OCI-LY1 (cell line): ENCODE data around the gene ADAMTSL3.

Source experiments
- H2AFZ ChIP-seq: fragments of 200-600 bp; sonication (generic), shearing (Covaris generic); 2 replicates; pipeline ENCODE4 v1.6.0; 2014; ENCODE audit warnings: antibody characterized with exemption, mild to moderate bottlenecking, low read length
- H3F3A ChIP-seq: fragments of 200-600 bp; sonication (generic), shearing (Covaris generic); 2 replicates; pipeline ENCODE4 v1.6.0; 2014; ENCODE audit warnings: mild to moderate bottlenecking, antibody characterized with exemption, low read length, moderate library complexity; ENCODE audit not compliant: insufficient read depth
- H3K27ac ChIP-seq: fragments of 200-600 bp; sonication (generic); 2 replicates; pipeline ENCODE4 v1.5.1; 2014; ENCODE audit warnings: low read length, mixed run types, mild to moderate bottlenecking, low read depth; ENCODE audit not compliant: poor library complexity, severe bottlenecking
- H3K27me3 ChIP-seq: fragments of 200-600 bp; sonication (generic); 2 replicates; pipeline ENCODE4 v1.6.0; 2014; ENCODE audit warnings: antibody characterized with exemption, mild to moderate bottlenecking, low read length, moderate library complexity; ENCODE audit not compliant: insufficient read depth
- H3K36me3 ChIP-seq: fragments of 200-600 bp; sonication (generic); 2 replicates; pipeline ENCODE4 v1.6.1; 2014; ENCODE audit warnings: mild to moderate bottlenecking, antibody characterized with exemption, low read length, moderate library complexity, mixed read lengths; ENCODE audit not compliant: insufficient read depth
- H3K4me1 ChIP-seq: fragments of 200-600 bp; sonication (generic); 2 replicates; pipeline ENCODE4 v1.5.1; 2014; ENCODE audit warnings: mild to moderate bottlenecking, low read length, moderate library complexity; ENCODE audit not compliant: insufficient read depth, severe bottlenecking
- H3K4me2 ChIP-seq: fragments of 200-600 bp; sonication (generic), shearing (Covaris generic); 2 replicates; pipeline ENCODE4 v1.6.1; 2014; ENCODE audit warnings: low read length
- H3K4me3 ChIP-seq: fragments of 200-600 bp; sonication (generic); 2 replicates; pipeline ENCODE4 v1.5.1; 2014; ENCODE audit warnings: low read length, low read depth, mild to moderate bottlenecking, mixed read lengths; ENCODE audit not compliant: poor library complexity, severe bottlenecking
- H3K79me2 ChIP-seq: fragments of 200-600 bp; shearing (Covaris generic); 2 replicates; pipeline ENCODE4 v1.6.1; 2016; ENCODE audit warnings: mixed run types, low read length, mixed read lengths; ENCODE audit not compliant: insufficient read depth
- H3K9ac ChIP-seq: fragments of 200-600 bp; sonication (generic), shearing (Covaris generic); 2 replicates; pipeline ENCODE4 v1.6.1; 2014; ENCODE audit warnings: mild to moderate bottlenecking, low read length, mixed read lengths
- H3K9me2 ChIP-seq: fragments of 200-600 bp; sonication (generic), shearing (Covaris generic); 2 replicates; pipeline ENCODE4 v1.6.1; 2014; ENCODE audit warnings: low read depth, mild to moderate bottlenecking, low read length, mixed read lengths
- H3K9me3 ChIP-seq: fragments of 200-600 bp; shearing (Covaris generic); 2 replicates; pipeline ENCODE4 v1.6.1; 2014; ENCODE audit warnings: low read length, mixed read lengths
- H4K20me1 ChIP-seq: fragments of 200-600 bp; sonication (generic), shearing (Covaris generic); 2 replicates; pipeline ENCODE4 v1.6.0; 2016; ENCODE audit warnings: mild to moderate bottlenecking, low read length; ENCODE audit not compliant: insufficient read depth
- EZH2 ChIP-seq: fragments of 200-600 bp; sonication (generic), shearing (Covaris generic); IDR thresholded peaks from 2 replicates; pipeline ENCODE4 v1.8.0; 2017; ENCODE audit warnings: borderline replicate concordance, mixed run types, mild to moderate bottlenecking, antibody characterized with exemption, low read length, moderate library complexity, mixed read lengths
- TF ChIP-seq, protein P1 (sequence below): fragments of 200-600 bp; sonication (generic), shearing (Covaris generic); IDR thresholded peaks from 2 replicates; pipeline ENCODE4 v1.5.1; 2017; ENCODE audit warnings: mild to moderate bottlenecking, antibody characterized with exemption, low read length, moderate library complexity, mixed read lengths

ADAMTSL3 gene

DNA sequence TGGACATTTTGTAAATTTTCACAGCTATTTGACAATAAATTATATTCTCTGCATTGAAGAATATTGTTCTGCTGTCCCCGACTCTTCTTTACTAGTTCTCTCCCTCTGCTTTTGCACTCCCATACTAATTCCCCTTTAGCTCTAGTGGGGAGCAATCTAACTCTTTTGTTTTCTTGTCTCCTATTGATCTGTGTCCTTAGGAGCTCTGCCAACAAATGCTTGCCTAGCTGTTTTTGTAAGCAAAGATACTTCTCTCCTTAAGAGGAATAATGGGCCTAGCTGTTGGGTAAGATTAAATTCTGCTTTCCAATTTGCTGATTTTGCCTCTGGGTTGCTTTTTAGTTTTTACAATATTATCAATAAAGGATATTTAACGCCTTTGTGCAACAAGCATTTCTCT lies 17.7 kb downstream of the ADAMTSL3 start:
- Histone ChIP-seq H3K4me1 (no peaks in the 10 kb centered on the region), H2AFZ (no peak overlapping the region), H3K9me3 (no peaks in the 10 kb centered on the region), H3K36me3 (no peaks in the 10 kb centered on the region), H3K4me2 (no peak overlapping the region), H3K79me2 (no peaks in the 10 kb centered on the region), H3K9me2 (no peaks in the 10 kb centered on the region), H3K27me3 (no peaks in the 10 kb centered on the region), H4K20me1 (no peaks in the 10 kb centered on the region), H3K27ac (no peak overlapping the region), H3F3A (no peaks in the 10 kb centered on the region), H3K9ac (no peak overlapping the region), H3K4me3 (no peak overlapping the region)
- TF ChIP-seq EZH2: no peak
- TF ChIP-seq, protein P1, sequence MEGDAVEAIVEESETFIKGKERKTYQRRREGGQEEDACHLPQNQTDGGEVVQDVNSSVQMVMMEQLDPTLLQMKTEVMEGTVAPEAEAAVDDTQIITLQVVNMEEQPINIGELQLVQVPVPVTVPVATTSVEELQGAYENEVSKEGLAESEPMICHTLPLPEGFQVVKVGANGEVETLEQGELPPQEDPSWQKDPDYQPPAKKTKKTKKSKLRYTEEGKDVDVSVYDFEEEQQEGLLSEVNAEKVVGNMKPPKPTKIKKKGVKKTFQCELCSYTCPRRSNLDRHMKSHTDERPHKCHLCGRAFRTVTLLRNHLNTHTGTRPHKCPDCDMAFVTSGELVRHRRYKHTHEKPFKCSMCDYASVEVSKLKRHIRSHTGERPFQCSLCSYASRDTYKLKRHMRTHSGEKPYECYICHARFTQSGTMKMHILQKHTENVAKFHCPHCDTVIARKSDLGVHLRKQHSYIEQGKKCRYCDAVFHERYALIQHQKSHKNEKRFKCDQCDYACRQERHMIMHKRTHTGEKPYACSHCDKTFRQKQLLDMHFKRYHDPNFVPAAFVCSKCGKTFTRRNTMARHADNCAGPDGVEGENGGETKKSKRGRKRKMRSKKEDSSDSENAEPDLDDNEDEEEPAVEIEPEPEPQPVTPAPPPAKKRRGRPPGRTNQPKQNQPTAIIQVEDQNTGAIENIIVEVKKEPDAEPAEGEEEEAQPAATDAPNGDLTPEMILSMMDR: no peak

DNA sequence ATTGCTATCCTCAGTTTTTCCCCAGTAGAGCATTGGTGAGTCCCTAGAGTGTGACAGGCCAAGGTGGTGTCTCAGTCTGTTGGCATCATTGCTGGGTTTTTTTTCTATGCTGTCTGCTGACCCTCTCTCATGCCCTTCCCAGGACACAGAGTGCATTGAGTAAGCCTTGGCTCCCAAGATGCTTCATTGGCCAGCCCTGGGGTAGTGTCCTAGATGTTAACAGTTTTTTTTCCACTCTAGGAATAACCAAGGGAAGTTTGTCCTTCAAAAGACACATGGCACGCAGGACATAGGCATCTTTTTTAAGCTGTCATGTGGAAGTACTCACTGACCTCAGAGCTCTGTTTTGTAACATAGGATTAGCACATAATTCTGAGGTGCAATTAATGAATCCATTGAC lies 19.5 kb downstream of the ADAMTSL3 start:
- Histone ChIP-seq H3K36me3 (no peaks in the 10 kb centered on the region), H3K9me3 (no peaks in the 10 kb centered on the region), H4K20me1 (no peaks in the 10 kb centered on the region), H3K27ac (no peak overlapping the region), H3K4me2 (no peak overlapping the region), H3K9ac (no peak overlapping the region), H3K4me3 (no peak overlapping the region), H2AFZ (no peak overlapping the region), H3K4me1 (no peaks in the 10 kb centered on the region), H3K27me3 (no peaks in the 10 kb centered on the region), H3K79me2 (no peaks in the 10 kb centered on the region), H3F3A (no peaks in the 10 kb centered on the region), H3K9me2 (no peaks in the 10 kb centered on the region)
- no peak for TF ChIP-seq EZH2
- TF ChIP-seq, protein P1: no peak

DNA sequence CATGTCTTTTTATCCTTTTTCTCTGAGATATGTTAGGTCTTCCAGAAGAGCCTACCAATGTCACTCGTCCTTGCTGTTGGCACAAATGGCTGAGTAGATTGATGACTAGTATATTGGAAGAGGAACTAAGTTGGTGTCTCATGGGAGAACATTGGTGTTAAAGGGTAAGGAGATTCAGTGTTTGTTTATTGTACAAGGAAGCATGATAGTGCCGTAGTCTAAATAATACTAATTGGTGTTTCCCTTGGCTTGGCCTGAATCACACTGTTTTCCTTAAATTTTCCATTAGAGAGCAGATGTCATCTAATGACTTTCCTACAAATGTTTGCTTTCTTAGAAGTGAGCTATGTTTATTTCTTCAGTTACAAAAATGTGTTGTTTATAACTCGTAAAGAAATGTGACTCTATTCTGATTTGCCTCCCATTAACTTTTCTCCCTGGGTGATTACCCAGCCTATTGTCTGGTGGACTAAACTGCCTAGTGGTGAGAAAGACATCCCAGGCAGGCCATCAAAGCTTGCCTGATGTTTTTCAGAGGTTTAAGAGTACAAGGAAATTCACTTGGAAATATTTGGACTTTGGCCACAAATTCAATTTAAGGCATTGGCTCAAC lies 28.7 kb downstream of the ADAMTSL3 start:
- TF ChIP-seq, protein P1: no peak
- no peak for TF ChIP-seq EZH2
- no peaks in the 10 kb centered on the region for H3K4me1 ChIP-seq
- H3K36me3 ChIP-seq: no peaks in the 10 kb centered on the region
- H3F3A ChIP-seq: no peaks in the 10 kb centered on the region
- no peaks in the 10 kb centered on the region for H3K9me3 ChIP-seq
- no peak overlapping the region for H3K27ac ChIP-seq
- no peaks in the 10 kb centered on the region for H4K20me1 ChIP-seq
- H3K27me3 ChIP-seq: no peaks in the 10 kb centered on the region
- H3K4me2 ChIP-seq: no peak overlapping the region
- no peak overlapping the region for H3K4me3 ChIP-seq
- H3K9ac ChIP-seq: no peak overlapping the region
- no peak overlapping the region for H2AFZ ChIP-seq
- no peaks in the 10 kb centered on the region for H3K79me2 ChIP-seq
- H3K9me2 ChIP-seq: no peaks in the 10 kb centered on the region
